ENCODE data around the gene UPP1. TPM values are rescaled to one million over a fixed set of nuclear protein-coding genes. Genes with fewer than 3 reads are reported as not detected.

The UPP1 gene
- total and polyA plus RNA-seq, 10 of the 15 experiments (the other 5 are each of a cell fraction or from before 2014, with no cell fraction given): 0.93 to 7.9 (median 3.8) TPM

DNA sequence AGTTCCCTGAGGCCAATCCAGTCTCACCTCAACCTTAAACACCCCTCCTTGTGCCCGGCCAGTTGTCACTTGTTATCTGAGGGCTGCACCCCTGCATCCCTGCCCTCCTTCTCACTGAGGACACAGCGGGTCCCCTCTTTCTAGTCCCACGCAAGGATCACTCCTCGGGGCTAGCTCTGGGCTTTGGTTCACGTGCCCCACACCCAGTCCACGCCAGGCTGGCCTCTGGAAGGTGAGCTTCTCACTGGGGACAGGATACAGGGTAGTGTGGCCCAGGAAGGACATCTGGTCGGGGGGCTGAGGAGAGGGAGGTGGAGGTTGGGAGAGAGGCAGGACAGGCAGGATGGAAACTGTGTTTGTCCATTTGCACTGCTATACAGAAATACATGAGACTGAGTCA, 25.5 kb downstream of the UPP1 start (continued):
- TF ChIP-seq, protein P1, sequence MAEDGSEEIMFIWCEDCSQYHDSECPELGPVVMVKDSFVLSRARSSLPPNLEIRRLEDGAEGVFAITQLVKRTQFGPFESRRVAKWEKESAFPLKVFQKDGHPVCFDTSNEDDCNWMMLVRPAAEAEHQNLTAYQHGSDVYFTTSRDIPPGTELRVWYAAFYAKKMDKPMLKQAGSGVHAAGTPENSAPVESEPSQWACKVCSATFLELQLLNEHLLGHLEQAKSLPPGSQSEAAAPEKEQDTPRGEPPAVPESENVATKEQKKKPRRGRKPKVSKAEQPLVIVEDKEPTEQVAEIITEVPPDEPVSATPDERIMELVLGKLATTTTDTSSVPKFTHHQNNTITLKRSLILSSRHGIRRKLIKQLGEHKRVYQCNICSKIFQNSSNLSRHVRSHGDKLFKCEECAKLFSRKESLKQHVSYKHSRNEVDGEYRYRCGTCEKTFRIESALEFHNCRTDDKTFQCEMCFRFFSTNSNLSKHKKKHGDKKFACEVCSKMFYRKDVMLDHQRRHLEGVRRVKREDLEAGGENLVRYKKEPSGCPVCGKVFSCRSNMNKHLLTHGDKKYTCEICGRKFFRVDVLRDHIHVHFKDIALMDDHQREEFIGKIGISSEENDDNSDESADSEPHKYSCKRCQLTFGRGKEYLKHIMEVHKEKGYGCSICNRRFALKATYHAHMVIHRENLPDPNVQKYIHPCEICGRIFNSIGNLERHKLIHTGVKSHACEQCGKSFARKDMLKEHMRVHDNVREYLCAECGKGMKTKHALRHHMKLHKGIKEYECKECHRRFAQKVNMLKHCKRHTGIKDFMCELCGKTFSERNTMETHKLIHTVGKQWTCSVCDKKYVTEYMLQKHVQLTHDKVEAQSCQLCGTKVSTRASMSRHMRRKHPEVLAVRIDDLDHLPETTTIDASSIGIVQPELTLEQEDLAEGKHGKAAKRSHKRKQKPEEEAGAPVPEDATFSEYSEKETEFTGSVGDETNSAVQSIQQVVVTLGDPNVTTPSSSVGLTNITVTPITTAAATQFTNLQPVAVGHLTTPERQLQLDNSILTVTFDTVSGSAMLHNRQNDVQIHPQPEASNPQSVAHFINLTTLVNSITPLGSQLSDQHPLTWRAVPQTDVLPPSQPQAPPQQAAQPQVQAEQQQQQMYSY (CRISPR knock-in tag; IDR thresholded peaks at IDR 0.05): no peak
- TF ChIP-seq, protein P2, sequence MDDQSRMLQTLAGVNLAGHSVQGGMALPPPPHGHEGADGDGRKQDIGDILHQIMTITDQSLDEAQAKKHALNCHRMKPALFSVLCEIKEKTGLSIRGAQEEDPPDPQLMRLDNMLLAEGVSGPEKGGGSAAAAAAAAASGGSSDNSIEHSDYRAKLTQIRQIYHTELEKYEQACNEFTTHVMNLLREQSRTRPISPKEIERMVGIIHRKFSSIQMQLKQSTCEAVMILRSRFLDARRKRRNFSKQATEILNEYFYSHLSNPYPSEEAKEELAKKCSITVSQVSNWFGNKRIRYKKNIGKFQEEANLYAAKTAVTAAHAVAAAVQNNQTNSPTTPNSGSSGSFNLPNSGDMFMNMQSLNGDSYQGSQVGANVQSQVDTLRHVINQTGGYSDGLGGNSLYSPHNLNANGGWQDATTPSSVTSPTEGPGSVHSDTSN (IDR thresholded peaks at IDR 0.05; ENCODE audit: insufficient replicate concordance, low read depth, low read length): no peak
- TF ChIP-seq YY1 (IDR thresholded peaks at IDR 0.05; ENCODE audit: low read depth, low read length) (no peak), POLR2AphosphoS2 (IDR thresholded peaks at IDR 0.05; ENCODE audit: low read depth, low read length) (no peak), FOXM1 (IDR thresholded peaks at IDR 0.05; ENCODE audit: low read depth, low read length) (no peak)

DNA sequence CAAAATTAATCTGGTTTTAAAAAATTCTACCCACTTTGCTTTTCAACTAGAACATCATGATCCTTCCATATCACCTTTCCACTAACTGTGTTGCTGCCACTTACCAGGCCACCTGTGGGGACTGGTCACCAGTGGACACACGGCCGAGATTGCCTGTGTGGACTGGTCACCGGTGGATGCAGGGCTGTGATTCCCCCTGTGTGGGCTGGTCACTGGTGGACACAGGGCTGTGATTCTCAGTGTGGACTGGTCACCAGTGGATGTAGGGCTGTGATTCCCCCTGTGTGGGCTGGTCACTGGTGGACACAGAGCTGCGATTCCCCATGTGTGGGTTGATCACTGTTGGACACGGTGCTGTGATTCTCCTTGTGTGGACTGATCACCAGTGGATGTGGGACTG, 27.0 kb downstream of the UPP1 start:
- no peak overlapping the region for H3K9ac ChIP-seq (ENCODE audit: control insufficient read depth, insufficient read depth, low read length)
- ATAC-seq: no peak
- no peak overlapping the region for H2AFZ ChIP-seq (ENCODE audit: control insufficient read depth, low read depth, low read length)
- ChIA-PET POLR2A (no interaction called here), CTCF (no interaction called here), RAD21 (ENCODE audit: unreplicated experiment) (no interaction called here), SMC1A (ENCODE audit: uncharacterized antibody, unreplicated experiment) (interaction anchor here (0.6 kb wide), 1 partner anchor 11 kb away, joined by 3 read pairs; no protein-coding TSS in a partner anchor)
- H3K27ac ChIP-seq (ENCODE audit: control insufficient read depth, insufficient read depth): no peak overlapping the region
- no peak overlapping the region for H3K4me3 ChIP-seq
- in situ Hi-C loops (cut with MboI) (no loop called here), intact Hi-C loops (cut with micrococcal nuclease; ENCODE audit: unreplicated experiment) (no loop called here)
- no peaks in the 10 kb centered on the region for H3K36me3 ChIP-seq (ENCODE audit: control insufficient read depth in 2 of 2, insufficient read depth in 2 of 2, low read length in 1 of 2)
- no peaks in the 10 kb centered on the region for H3K4me1 ChIP-seq (ENCODE audit: control insufficient read depth, insufficient read depth, low read length)
- no TSS peak for BruUV-seq (replicated peaks)
- no peaks in the 10 kb centered on the region; a peak in 1 of 4 replicates for H3K27me3 ChIP-seq (replicated peaks in 1 of 2; ENCODE audit: control insufficient read depth in 2 of 2, insufficient read depth in 2 of 2, low read length in 1 of 2)
- no peaks in the 10 kb centered on the region for H4K20me1 ChIP-seq (ENCODE audit: control insufficient read depth, insufficient read depth)
- FAIRE-seq: no peak
- DNase-seq (ENCODE audit: low read depth, low spot score): no peak
- TF ChIP-seq ZSCAN29 (IDR thresholded peaks at IDR 0.05): no peak
- no peak for TF ChIP-seq TAF1 (IDR thresholded peaks at IDR 0.05; ENCODE audit: borderline replicate concordance, low read depth, low read length)
- TF ChIP-seq, protein P3, sequence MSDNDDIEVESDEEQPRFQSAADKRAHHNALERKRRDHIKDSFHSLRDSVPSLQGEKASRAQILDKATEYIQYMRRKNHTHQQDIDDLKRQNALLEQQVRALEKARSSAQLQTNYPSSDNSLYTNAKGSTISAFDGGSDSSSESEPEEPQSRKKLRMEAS (IDR thresholded peaks at IDR 0.05; ENCODE audit: low read depth, low read length): no peak
- no peak for TF ChIP-seq BACH1 (IDR thresholded peaks at IDR 0.05; ENCODE audit: borderline replicate concordance)
- TF ChIP-seq SUPT20H (IDR thresholded peaks at IDR 0.05; ENCODE audit: borderline replicate concordance, control insufficient read depth, low read depth, low read length): no peak
- TF ChIP-seq PAX8 (IDR thresholded peaks at IDR 0.05): no peak
- H3K79me2 ChIP-seq (ENCODE audit: control insufficient read depth, insufficient read depth, low read length): no peaks in the 10 kb centered on the region
- 44% methylated on average over 3 of the region's 5 CpGs for WGBS (ENCODE audit: insufficient coverage, insufficient replicate concordance, low lambda C conversion rate, missing lambda C conversion rate)
- no peak overlapping the region for H3K4me2 ChIP-seq (ENCODE audit: control insufficient read depth, insufficient read depth)
- no peaks in the 10 kb centered on the region for H3K9me3 ChIP-seq (replicated peaks; ENCODE audit: control insufficient read depth, insufficient read depth, low read length)
